AG09309 (cell line): ENCODE measurements around the gene SUMO3.

Experiments used
- DNase-seq: peaks from one replicate; pipeline ENCODE4 v3.0.0-alpha.2; 2010; ENCODE audit warnings: low read depth
- H3K4me3 ChIP-seq: 2 replicates; pipeline ENCODE4 v1.5.1; 2011; ENCODE audit warnings: mild to moderate bottlenecking, low read depth, low read length, moderate library complexity; ENCODE audit not compliant: control insufficient read depth
- CTCF ChIP-seq: IDR thresholded peaks from 2 replicates; pipeline ENCODE4 v1.5.1; 2011; ENCODE audit warnings: mild to moderate bottlenecking, low read depth, low read length, inconsistent platforms; ENCODE audit not compliant: insufficient read depth, control insufficient read depth; ENCODE audit errors: missing control alignments

The SUMO3 gene

DNA sequence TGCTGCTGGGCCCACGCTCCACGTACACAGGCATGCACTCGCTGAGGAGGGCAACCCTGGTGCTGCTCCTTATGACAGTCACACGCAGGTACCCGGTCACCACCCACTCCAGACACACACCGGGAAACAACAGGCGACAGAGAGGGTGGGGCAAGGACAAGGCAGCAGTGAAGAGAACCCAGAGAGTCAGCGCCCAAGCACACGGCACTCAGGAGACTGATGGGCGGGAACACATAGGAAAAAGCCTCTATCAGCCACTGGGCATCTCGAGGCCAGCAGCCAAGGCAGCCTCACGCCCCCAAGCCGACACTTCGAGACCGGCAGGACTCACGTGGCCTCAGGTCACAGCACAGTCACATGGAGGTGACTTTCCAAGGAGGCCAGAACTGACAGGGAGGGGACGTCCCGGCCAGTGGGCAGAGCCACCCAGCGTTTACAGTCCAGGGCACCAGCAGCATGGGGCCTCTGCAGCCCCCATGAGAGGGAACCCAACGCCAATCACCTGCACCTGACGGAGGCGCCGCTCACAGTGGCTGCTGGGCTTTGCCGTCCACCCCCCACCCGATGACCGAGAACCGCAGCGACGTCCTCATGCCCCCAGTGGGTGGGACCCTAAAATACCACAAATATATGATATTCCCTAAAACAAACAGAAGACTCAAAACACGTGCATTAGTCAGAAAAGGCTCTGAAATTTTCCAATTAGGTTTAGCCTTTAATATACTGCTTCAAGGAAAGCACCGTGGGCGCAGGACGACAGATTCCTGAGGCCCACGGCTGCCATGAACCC is 35.9 kb upstream of the SUMO3 start:
- H3K4me3 ChIP-seq: no peak overlapping the region
- TF ChIP-seq CTCF: no peak
- no peak for DNase-seq

DNA sequence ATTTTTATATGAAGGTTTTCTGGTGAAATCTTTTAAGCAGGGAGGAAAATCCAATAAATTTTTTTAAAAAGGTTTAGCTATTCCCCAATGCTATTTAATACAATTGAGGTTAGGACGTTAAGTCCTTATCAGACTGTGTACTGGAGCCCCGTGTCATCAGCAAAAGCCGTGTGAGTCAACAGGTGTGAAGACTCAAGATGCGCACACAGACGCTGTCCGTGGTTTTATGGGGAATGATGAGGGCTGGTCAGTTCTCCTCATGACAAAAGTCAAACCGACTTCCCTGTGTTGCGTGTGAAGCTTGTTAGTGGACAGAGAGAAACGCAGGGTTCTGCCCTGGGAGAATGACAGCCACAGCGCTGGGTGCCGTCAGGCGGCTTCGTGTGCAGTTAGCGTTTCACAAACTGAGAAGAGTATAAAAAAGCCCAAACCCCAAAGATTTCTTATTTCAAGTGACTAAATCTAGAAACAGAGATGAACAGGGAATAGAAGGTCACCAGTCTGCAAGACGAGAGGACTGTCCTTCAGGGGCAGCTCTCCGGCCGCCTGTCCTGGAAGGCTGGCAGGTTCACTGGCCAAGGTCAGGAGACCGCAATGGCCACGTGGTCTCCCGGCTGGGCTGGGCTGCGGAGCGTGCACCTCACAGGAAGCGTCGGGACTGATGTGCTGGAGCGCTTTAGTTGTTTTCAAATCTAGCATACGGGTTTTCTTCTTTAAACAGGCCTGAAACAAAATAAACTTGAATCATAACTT is 33.2 kb upstream of the SUMO3 start:
- DNase-seq: no peak
- H3K4me3 ChIP-seq: no peak overlapping the region
- TF ChIP-seq CTCF: no peak

DNA sequence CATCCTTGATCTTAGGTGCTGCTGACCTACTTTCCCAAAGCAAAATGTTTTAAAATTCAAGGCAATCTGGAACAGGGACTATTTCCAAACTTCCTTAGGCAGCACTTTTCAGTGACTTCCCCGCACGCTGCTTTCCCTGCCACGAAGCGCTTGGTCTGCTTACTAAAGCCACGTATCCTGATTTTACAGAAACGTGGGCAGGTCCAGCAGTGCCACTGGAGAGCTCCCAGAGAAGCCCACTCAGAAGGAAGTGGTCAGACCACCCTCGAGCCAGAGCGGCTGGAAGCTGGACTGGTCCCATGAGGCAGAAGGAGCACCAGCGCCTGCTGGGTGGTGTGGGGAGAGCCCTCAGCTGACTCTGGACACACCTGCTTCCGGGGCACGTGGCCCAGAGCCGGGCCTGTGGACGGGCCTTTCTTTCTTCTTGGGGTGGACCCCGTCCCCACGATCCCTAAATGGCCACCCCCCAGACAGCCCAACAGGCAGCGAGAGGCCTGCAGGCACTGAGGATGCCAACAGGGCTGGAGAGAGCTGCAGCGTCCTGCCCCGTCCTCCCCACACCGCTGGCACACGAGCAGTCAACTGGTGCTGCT is 32.4 kb upstream of the SUMO3 start:
- no peak for TF ChIP-seq CTCF
- no peak for DNase-seq
- H3K4me3 ChIP-seq: no peak overlapping the region

GRCh38 chr21:44849616-44850130 is 31.8 kb upstream of the SUMO3 start:
- no peak for TF ChIP-seq CTCF
- H3K4me3 ChIP-seq: no peak overlapping the region
- DNase-seq: no peak

- no peak for DNase-seq
- no peak for TF ChIP-seq CTCF
- no peak overlapping the region for H3K4me3 ChIP-seq
Measured at GRCh38 chr21:44848821-44849521, 31.1 kb upstream of the SUMO3 start.
